Stomach (tissue), 4 donors: ENCODE data around the gene NR6A1.

ENCODE experiments used
- EP300 ChIP-seq: sonication (generic); formaldehyde crosslinking; IDR thresholded peaks from one replicate; pipeline ENCODE4 v1.6.1; 2017; ENCODE audit warnings: antibody characterized with exemption
- POLR2A ChIP-seq, 4 donors: fragments of 450-650 bp; IDR thresholded peaks; one replicate each; pipeline ENCODE4 v1.6.1; 2016; ENCODE audit warnings: antibody characterized with exemption in 4 of 4, control low read depth in 2 of 4, mild to moderate bottlenecking in 1 of 4, moderate library complexity in 1 of 4
- POLR2AphosphoS5 ChIP-seq, 3 donors: sonication (generic); formaldehyde crosslinking; IDR thresholded peaks; one replicate each; pipeline ENCODE4 v1.6.1; 2016; ENCODE audit warnings: antibody characterized with exemption in 3 of 3
- TF ChIP-seq, protein P1 (sequence below), 7 experiments: fragments of 450-650 bp in 4 of 7; fragments of 200-600 bp in 3 of 7; sonication (generic) in 3 of 7; IDR thresholded peaks; one replicate each; pipeline ENCODE4 v1.5.1; 2016 to 2019; ENCODE audit warnings: antibody characterized with exemption in 7 of 7, control low read depth in 2 of 7, mild to moderate bottlenecking in 1 of 7

DNA sequence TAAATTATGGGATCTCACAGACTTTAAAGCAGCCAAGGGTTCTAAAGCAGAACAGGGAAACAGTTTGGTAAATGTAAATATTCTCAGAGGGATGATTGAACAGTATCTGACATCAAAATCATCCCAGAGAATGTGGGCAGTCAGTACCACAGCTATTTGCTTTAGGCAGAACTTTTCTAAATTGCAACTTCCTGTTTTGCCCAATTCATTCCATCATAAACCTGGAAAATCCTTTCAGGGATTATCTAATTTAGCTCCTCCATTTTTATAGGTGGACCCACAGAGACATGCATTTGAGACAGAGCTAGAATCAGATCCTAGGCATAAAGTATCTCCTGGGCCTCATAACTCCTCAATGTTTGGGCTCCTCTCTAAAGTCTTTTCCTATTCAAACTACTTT is 12.4 kb downstream of the NR6A1 start:
- TF ChIP-seq POLR2AphosphoS5 (IDR thresholded peaks at IDR 0.05) (no peak), EP300 (no peak), POLR2A (IDR thresholded peaks at IDR 0.05) (no peak)
- TF ChIP-seq, protein P1, sequence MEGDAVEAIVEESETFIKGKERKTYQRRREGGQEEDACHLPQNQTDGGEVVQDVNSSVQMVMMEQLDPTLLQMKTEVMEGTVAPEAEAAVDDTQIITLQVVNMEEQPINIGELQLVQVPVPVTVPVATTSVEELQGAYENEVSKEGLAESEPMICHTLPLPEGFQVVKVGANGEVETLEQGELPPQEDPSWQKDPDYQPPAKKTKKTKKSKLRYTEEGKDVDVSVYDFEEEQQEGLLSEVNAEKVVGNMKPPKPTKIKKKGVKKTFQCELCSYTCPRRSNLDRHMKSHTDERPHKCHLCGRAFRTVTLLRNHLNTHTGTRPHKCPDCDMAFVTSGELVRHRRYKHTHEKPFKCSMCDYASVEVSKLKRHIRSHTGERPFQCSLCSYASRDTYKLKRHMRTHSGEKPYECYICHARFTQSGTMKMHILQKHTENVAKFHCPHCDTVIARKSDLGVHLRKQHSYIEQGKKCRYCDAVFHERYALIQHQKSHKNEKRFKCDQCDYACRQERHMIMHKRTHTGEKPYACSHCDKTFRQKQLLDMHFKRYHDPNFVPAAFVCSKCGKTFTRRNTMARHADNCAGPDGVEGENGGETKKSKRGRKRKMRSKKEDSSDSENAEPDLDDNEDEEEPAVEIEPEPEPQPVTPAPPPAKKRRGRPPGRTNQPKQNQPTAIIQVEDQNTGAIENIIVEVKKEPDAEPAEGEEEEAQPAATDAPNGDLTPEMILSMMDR (IDR thresholded peaks at IDR 0.05), result no peak
